Left lobe of liver (tissue), 2 donors: ENCODE results near the gene CALHM3. TPM values are rescaled to one million over a fixed set of nuclear protein-coding genes. Genes with fewer than 3 reads are reported as not detected.
A peak's percentile ranks its signal among the peaks of the same experiment; 100 is the strongest.

Experiments
- ATAC-seq: fragments of 200-7000 bp; cut with Tn5 transposase; one replicate; pipeline ENCODE4 v1.9.1; 2020; ENCODE audit warnings: mild to moderate bottlenecking, moderate library complexity
- DNase-seq: peaks from one replicate; pipeline ENCODE4 v3.0.0-alpha.2; 2020; ENCODE audit warnings: low spot score
- total RNA-seq: library from RNA; stranded (reverse); gene quantifications from one replicate; pipeline ENCODE4 v1.2.1, GENCODE V29; 2021
- donor health status: DM: no; HTN: no; CAD: no; lungs with moderate emphysema.
- donor health status: DM: no; HTN: yes; CAD: no.

Gene CALHM3
- total RNA-seq, 1 donor from 2014 or later = not detected

DNA sequence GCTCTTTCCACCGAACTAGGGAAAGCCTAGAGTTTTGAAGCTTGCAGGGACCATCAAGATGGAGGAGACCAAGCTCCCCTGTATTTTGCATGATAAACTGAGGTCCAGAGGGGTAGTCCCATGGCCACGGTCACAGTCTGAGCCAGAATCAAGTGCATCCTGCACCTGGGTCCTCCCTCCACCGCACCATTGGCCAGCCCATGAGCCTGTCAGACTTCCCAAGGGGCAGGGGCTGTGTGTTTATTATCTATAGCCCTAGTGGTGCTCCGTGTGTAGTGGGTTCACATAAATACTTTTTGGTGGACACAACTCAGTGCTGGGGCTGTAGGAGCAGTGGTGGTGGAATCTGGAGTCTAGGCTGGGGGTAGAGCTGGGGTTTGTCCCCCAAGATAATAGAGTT, 3.6 kb downstream of the CALHM3 start:
- DNase-seq = no peak
- no peak for ATAC-seq

DNA sequence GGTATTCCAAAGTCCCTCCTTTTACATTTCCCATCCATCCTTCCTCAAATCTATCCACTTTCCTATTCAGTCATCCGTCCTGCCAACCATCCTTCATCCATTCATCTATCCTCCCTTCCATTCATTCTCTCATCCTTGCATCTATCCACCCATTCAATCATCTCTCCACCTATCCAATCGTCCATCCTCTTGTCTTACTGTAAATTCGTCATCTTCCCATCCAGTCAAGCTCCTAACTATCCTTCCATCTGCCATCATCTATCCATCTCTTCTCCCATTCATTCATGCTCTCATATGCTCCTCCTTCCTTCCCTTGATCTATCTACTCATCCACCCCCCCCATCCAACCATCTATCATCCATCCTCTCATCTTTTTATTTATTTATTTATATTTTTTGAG, 5.0 kb downstream of the CALHM3 start:
- ATAC-seq (no peak), DNase-seq (no peak)

DNA sequence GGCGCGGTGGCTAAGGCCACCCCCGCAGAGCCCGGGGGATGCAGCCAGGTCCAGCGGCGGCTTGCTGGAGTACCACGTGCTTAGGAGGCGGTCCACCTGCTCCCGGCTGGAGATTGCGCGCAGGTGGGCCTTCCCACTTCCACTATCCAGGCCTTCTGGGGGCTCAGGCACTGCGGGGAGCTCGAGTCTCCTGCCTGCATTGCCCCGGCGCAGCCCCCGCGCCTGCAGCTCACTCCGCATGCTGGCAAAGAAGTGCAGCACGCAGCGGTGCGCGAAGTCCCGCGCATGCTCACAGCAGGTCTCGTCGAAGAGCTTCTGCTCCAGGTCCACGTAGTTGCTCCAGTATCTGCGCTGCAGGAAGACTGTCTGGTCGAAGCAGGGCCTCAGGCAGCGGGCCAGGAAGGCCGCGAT, 5.8 kb downstream of the CALHM3 start:
- ATAC-seq (no peak), DNase-seq (no peak)

DNA sequence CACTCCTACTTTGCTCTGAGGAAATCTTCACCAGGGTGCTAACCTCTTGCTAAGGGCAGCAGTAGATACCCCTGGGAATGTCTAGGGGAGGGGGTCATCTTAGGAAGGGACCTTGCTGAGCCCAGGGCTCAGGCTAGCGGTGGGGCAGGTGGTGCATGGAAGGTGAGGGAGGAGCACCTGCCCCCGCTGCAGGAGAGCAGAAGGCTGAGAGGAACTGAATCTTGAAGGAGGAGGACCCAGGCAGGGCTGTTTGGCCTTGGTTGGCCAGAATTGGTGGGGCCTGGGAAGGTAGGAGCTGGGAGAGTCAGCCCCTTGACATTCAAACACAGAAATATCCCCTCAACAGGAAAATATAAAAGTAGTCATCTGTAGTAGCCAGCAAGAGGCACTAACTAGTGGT, 7.0 kb downstream of the CALHM3 start:
- DNase-seq = no peak
- ATAC-seq = no peak

DNA sequence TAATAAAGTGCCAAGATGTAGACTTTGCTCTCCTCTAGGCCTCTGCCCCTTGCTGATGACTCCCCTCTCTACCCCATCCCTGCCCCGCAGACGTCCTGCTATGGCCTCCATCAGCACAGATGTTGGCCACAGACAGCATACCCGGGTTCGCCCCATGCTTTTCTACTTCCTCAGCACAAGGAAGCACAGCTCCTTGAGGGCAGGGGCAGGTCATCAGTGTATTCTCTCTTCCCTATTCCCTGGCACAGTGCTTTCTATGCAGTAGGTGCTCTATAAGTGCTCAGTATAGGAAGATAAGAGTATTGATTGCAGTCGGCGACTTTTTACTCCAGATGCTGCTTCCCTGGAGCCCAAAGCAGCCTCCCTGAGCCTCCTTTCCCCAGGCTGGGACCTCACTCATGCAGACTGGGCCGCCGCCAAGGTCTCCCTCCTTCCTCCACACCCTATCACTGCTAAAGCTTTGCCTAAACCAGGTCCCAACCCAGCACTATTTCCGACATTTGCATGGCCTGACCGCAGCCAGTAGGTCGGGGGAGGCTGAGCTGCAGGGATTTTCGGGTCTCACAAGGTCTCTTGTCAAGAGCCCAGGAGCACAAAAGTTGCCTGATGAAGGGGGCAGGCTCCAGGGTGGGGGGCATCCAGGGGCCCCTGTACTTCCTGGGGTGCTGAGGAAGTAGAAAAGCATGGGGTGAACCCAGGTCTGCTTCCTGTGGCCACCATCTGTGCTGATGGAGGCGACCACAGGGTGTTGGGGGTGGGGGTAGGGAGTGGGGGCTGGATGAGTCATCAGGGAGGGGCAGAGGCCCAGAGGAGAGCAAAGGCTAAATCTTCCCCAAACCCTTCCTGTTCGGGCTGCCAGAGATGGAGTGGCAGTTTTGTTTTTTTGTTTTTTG, 8.0 kb downstream of the CALHM3 start:
- DNase-seq (no peak), ATAC-seq (peak; percentile 49)

DNA sequence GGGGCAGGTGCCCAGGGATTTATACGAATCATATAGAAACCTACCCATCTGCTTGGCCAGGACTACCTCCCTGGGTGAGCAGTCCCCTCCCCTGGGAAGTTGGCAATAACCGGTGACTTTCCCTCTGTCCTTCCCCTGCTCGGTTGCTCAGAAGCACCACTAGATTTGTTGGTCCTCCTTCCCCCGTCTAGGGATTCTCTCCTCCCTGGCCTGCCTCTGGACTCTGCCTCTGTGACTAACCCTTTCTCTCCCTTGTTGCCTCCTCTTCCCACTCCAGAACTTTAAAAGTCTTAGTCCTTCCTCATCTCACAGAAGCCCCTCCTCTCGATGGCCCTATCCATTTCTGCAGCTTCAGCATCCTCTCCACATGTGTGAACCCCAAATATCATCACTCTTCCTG, 9.8 kb downstream of the CALHM3 start:
- no peak for DNase-seq
- no peak for ATAC-seq

DNA sequence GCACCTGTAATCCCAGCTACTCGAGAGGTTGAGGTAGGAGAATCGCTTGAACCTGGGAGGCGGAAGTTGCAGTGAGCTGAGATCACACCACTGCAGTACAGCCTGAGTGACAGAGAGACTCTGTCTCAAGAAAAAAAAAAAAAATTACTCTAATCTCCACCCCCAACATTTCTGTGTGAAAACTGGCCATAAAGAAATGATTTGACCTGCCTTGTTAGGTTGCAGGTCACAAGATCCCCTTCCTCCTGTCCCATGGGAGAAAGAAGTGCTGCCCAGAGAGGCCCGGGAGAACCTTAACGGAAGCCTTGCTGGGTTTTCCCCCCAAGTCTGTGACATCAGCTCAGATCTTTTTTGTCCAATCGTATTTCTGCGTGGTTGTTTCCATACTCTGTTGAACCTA, 11.6 kb downstream of the CALHM3 start:
- DNase-seq = no peak
- no peak for ATAC-seq

DNA sequence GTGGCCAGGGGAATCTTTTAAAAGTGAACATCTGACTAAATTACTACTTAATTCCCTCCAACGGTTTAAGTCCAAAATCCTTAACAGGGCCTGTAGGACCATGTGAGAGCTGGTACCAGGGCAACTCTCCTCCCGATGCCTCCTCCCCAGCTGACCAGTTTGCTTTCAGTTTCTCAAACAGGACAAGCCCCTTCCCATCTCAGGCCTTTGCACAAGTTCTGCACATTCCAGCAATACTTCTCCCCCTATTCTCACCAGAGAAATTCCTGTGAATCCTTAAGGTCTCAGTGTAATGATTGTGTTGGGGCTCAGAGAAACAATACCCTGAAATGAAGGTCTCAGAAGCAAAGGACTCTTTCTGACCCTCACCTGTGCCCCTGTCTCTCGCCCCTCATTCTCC, 12.3 kb downstream of the CALHM3 start:
- no peak for ATAC-seq
- no peak for DNase-seq

DNA sequence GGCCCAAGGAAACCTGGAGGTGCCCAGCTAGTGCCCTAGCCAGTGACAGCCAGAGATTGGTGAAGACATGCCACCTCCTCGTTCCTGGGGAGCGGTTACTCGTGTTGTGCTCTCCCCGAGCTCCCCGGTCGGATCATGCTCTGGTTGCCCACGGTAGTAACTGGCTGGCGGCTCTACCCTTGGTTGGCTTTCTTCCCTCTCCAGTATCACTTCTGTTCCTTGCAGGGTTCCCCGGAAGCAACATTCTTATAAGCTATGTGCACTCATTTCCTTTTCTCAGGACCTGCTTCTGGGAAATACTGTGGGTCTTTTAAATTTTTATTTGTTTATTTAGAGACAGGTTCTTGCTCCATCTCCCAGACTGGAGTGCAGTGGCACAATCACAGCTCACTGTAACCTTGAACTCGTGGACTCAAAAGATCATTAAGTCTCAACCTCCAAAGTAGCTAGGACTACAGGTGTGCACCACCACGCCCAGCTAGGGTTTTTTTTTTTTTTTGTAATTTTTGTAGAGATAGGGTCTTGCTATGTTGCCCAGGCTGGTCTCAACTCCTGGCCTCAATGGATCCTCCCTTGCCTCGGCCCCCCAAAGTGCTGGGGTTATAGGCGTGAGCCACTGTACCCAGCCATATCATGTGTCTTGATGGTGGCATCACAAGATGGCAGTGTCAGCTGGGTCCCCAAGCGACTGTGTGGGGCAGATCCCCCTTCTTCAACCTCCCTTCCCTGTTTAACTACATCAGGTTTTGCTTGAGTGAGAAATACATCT, 13.4 kb downstream of the CALHM3 start:
- no peak for ATAC-seq
- no peak for DNase-seq

DNA sequence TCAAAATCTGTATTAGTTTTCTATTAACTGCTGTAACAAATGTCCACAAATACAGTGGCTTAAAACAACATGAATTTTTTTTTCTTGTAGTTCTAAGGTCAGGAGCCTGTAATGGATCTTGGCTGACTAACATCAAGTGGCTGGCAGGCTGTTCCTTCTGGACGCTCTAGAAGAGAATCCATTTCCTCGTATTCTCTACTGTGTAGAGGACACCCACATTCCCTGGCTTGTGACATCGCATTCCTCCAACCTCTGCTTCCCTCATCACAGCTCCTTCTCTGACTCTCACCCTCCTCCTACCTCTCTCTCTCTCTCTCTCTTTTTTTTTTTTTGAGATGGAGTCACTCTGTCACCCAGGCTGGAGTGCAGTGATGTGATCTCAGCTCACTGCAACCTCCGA, 15.5 kb downstream of the CALHM3 start:
- no peak for DNase-seq
- ATAC-seq = no peak

DNA sequence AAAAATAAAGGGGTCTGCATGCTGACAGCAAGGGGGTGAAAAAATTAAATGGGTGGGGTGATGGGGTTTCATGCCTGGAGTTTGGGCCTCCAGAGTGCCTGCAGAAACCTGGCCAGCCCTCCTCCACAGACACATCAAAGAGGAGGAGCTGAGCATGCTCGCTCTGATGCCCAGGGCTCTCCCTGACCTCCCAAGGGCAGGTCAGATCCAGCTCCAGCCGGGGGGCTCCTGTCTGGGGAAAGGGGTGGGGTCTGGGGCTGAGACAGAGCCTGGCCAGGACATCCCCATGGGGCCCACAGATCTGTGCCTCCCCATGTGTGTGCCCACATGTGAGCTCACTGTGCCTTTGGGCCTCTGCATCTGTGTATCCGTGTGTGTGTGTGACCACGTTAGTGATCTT, 19.4 kb downstream of the CALHM3 start:
- ATAC-seq = no peak
- no peak for DNase-seq

DNA sequence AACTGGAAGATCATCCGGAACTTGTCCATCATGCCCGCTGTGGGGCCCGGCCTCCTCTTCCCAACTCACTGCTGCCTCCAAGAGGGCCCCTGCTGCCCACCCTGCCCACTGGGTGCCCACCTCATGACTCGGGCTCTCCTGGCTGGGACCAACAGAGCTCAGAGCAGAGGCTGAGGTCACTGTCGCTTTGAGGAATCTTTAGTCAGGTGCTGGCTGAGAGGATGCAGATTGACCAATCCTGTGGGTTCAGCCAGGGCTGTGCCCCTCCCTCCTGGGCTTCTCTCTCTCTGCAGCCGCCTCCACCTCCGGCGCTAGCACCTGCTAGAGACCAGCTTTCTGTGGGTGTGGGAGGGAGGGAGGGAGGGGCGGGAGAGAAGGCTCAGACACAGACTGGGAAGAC, 20.3 kb downstream of the CALHM3 start, which contains the start of gene CALHM1:
CALHM1 (minus strand) TSS at position 181 of the 400 bp plus-strand sequence; CDS start at position 32, 149 bp downstream.
- DNase-seq (no peak), ATAC-seq (no peak)

DNA sequence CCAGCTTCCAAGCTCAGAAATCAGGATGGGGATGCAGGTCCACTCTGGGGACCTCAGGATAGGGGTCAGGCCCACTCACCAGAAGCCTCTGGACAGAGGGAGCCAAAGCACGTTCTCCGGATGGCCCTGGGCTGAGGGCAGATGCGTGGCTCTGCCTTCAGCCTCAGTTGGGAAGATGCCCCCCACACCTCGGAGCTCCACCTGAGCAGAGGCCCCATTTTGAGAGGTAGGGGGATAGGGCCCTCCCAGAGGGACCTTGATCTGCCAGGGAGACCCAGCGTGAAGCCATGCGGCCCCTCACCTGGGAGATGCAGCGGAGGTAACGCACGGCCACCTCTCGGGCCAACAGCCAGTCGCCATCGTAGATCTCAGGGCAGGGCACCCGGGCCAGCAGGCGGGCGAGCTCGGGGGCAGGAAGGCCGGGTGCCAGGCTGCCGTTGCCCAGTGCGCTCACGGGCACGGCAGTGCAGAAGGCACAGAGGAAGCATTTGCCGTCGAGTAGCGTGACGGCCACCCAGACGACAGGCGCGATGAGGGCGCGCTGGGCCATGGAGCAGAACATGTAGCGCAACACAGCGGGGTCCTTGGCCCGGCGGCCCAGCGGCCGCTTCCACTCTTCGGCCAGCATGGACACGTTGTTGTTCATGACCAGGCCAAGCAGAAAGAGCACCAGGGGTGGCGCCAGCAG, 21.0 kb downstream of the CALHM3 start:
- DNase-seq (no peak), ATAC-seq (no peak)

DNA sequence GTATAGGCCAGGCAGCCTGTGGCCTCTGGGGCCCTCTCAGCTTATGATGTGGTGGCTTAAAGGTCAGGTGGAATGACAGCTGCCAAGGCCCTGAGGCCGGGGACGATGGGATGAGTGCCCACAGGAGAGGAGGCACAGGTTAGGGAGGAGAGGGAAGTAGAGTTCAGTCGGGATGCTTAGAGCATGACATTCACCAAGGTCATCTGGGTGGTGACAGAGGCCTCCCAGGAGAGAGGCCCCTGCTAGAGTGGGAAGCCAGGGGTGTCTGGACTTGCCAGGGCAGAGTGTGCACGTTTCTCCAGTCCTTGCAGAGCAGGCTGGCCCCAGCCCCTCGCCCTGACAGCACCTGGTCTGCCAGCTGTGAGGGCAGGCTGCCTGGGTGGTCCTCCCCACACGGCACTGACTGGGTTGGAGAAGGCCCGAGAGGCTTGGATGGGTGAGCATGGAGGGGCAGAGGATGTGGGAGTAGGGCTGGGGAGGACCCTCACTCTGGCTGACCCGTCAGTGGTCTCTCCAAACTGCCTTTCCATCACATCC, 21.8 kb downstream of the CALHM3 start:
- DNase-seq (no peak), ATAC-seq (no peak)

DNA sequence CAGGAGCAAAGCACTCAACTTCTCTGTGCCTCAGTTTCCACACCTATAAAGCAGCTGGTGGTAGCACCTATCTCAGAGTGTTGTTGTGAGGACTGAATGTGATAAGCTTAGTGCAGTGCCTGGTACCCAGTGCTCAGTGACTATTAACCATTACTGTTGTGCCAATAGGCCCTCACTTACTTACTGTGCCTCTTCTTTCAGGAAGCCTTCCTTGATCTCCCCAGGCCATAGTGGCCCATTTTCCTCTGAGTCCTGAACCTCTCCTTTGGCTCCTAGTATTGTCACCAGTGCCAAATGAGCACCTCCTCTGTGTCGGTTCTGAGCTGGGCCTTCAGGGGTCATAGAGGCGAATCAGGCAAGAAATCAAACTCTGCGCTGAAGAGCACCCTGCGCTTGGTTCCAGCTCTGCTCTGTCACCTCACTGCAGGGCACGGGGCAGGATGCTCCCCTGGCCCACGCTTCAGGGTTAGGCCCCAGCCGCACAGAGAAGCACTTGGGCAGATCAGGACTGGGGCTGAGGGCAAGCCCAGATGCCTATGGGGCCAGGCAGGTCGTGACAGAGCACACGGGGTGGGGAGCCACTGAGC, 22.9 kb downstream of the CALHM3 start:
- ATAC-seq (no peak), DNase-seq (no peak)

DNA sequence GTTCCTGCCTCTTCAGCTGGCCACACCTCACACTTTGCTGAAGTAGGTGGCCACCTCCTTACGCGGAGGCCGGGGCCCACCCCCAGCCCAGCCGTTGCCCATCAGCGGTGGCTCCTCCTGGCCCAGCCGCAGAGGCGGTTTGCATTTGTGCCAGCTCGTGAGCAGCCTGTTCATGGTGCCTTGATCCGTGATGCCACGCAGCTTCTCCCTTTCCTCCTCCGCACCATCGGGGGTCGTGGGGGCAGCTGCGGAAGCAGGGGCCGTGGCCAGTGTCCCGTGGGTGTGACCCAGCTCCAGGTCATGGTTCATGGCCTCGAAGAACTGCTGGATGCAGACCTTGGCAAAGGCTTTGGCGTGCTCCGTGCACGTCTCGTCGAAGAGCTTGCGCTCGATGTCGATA, 23.8 kb downstream of the CALHM3 start:
- ATAC-seq = no peak

DNA sequence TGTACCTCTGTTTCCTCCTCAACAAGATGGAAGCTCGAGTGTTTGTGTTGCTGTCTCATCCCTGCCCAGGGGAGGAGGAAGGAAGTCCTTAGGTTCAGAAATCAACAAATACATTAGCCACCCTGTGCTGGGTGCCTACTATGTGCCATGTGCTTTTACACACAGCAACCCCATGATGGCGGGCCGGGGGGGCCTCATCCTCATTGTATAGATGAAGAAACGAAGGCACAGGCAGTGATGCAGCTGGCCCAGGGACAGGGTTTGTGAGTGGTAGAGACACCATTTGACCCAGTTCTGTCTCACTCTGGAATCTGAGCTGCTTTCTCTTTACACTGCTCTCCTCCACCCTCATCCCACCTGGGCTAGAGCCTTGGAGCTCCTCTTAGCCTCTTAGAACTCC, 25.0 kb downstream of the CALHM3 start:
- no peak for ATAC-seq
- no peak for DNase-seq

More for the DNA sequence above, 23.8 kb downstream of the CALHM3 start:
- DNase-seq = no peak

DNA sequence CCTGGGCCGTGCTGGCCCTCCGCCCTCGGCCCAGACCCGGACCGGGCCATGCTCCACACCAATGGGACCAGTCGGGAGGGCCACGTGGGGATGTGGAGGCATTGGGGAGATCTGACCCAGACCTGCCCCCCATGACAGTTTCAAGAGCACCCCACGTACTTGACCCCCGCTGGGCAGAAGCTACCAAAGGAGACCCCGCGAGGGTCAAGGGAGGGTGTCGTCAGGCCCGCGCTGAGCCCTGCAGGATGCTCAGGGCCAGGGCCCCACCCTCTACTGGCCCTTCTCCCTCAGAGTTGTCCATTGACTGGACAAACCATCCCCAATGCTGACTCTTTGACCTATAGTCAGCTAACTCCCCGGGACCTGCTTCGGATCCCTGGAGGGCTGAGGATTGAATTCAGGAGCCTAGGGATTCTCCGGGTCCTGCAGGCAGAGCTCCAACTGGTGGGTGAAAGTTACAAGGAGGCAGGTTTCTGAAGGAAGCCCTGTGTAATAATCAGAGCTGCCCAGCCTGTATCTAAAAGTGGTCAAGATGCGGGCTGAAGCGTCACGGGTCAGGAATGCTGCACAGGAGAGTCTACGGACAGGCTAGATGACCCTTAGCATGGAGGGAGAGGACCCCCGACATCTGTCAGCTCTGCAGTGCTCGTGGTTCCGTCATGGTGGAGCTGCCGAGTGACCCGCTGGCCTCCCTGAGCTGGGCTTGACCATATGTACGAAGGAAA, 26.4 kb downstream of the CALHM3 start:
- DNase-seq (no peak), ATAC-seq (no peak)

DNA sequence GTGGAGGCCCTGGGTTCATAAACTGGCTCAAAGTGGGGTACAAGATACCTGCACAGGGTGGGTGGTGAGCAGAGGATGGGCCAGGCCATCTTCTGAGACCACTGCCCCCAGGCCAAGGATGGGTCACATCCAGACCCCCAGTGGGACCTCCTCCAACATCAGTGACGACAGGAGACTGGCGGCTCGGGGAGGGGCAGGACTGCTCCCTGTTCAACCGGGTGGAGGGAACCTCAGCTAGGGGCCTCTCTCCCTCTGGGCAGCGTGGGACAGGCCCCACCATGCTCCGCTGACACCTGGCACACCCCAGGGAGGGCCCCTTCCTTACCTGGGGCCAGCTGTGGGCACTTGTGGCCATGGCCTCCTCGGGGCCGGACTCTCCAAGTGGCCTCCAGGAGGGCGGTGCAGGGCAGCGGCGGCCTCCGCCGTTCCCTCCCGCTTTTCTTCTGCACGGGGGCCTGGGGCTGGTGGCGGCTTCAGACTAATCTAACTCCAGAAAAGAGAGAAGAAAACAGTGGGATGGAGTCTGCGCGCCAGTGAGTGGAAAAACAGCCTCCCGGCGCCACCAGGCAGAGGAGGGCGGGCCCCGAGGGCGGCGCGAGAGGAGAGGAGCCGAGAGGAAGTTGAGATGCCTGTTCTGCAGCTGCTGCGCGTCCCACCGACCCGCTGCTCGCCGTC, 27.1 kb downstream of the CALHM3 start, which contains the start of gene CALHM2:
CALHM2 (minus strand) TSS at position 540 of the 675 bp plus-strand sequence. CDS start 2,429 bp downstream, outside the sequence.
- DNase-seq (no peak), ATAC-seq (peak; percentile 61)
